DOHH2 (cell line): ENCODE data around the gene PTRHD1.

Source experiments
- H3F3A ChIP-seq: fragments of 200-600 bp; sonication (generic), shearing (Covaris generic); 2 replicates; pipeline ENCODE4 v1.6.0; 2016; ENCODE audit warnings: antibody characterized with exemption, mild to moderate bottlenecking; ENCODE audit not compliant: control insufficient read depth, insufficient read depth
- H3K27ac ChIP-seq: fragments of 200-600 bp; sonication (generic); 2 replicates; pipeline ENCODE4 v1.5.1; 2014; ENCODE audit warnings: low read depth, mild to moderate bottlenecking, low read length, moderate library complexity
- H3K27me3 ChIP-seq: fragments of 200-600 bp; sonication (generic); 2 replicates; pipeline ENCODE4 v1.6.1; 2014; ENCODE audit warnings: mild to moderate bottlenecking, low read length, mixed read lengths; ENCODE audit not compliant: control insufficient read depth
- H3K36me3 ChIP-seq: fragments of 200-600 bp; sonication (generic); 2 replicates; pipeline ENCODE4 v1.6.1; 2014; ENCODE audit warnings: mild to moderate bottlenecking, low read length, moderate library complexity, mixed read lengths; ENCODE audit not compliant: control insufficient read depth
- H3K4me1 ChIP-seq: fragments of 200-600 bp; sonication (generic); 2 replicates; pipeline ENCODE4 v1.6.1; 2014; ENCODE audit warnings: mild to moderate bottlenecking, low read length, mixed read lengths; ENCODE audit not compliant: control insufficient read depth
- H3K4me2 ChIP-seq: fragments of 200-600 bp; sonication (generic); 2 replicates; pipeline ENCODE4 v1.6.0; 2014; ENCODE audit warnings: mild to moderate bottlenecking, low read length, moderate library complexity
- H3K4me3 ChIP-seq: fragments of 200-600 bp; sonication (generic); 2 replicates; pipeline ENCODE4 v1.5.1; 2014; ENCODE audit warnings: mild to moderate bottlenecking, low read length, mixed read lengths
- H3K79me2 ChIP-seq: fragments of 200-600 bp; sonication (generic); 2 replicates; pipeline ENCODE4 v1.6.1; 2014; ENCODE audit warnings: mild to moderate bottlenecking, low read length, mixed read lengths; ENCODE audit not compliant: control insufficient read depth
- H3K9me2 ChIP-seq: fragments of 200-600 bp; sonication (generic); replicated peaks from 2 replicates; pipeline ENCODE4 v1.6.1; 2014; ENCODE audit warnings: mild to moderate bottlenecking, low read length, mixed read lengths; ENCODE audit not compliant: control insufficient read depth
- H3K9me3 ChIP-seq: fragments of 200-600 bp; sonication (generic); 2 replicates; pipeline ENCODE4 v1.6.1; 2014; ENCODE audit warnings: antibody characterized with exemption, low read length, mixed read lengths; ENCODE audit not compliant: control insufficient read depth, insufficient read depth
- H4K20me1 ChIP-seq: fragments of 200-600 bp; sonication (generic); 2 replicates; pipeline ENCODE4 v1.6.0; 2014; ENCODE audit warnings: low read depth, mild to moderate bottlenecking, antibody characterized with exemption, low read length, moderate library complexity; ENCODE audit not compliant: control insufficient read depth, insufficient read depth
- EZH2phosphoT487 ChIP-seq: fragments of 200-600 bp; sonication (generic); IDR thresholded peaks from 2 replicates; pipeline ENCODE4 v1.6.1; 2017; ENCODE audit warnings: borderline replicate concordance, mild to moderate bottlenecking, antibody characterized with exemption, low read length, moderate library complexity, mixed read lengths
- TF ChIP-seq, protein P1 (sequence below): fragments of 200-600 bp; sonication (generic); IDR thresholded peaks from one replicate; pipeline ENCODE4 v1.5.1; 2014; ENCODE audit warnings: antibody characterized with exemption, mild to moderate bottlenecking, low read depth, low read length; ENCODE audit not compliant: poor library complexity, severe bottlenecking

PTRHD1 gene

GRCh38 chr2:24816404-24816803, 23.2 kb upstream of the PTRHD1 start:
- Histone ChIP-seq H3K9me3 (no peaks in the 10 kb centered on the region), H3K4me1 (no peaks in the 10 kb centered on the region), H3K36me3 (peaks cover 94% of the 10 kb centered on the region), H3K79me2 (peaks cover 33% of the 10 kb centered on the region), H3K4me3 (no peak overlapping the region), H4K20me1 (peaks cover 6% of the 10 kb centered on the region; the same call in 1 of the 2 replicates), H3K4me2 (no peak overlapping the region), H3K9me2 (no peaks in the 10 kb centered on the region), H3K27me3 (no peaks in the 10 kb centered on the region), H3F3A (peaks cover 10% of the 10 kb centered on the region), H3K27ac (no peak overlapping the region)
- TF ChIP-seq, protein P1, sequence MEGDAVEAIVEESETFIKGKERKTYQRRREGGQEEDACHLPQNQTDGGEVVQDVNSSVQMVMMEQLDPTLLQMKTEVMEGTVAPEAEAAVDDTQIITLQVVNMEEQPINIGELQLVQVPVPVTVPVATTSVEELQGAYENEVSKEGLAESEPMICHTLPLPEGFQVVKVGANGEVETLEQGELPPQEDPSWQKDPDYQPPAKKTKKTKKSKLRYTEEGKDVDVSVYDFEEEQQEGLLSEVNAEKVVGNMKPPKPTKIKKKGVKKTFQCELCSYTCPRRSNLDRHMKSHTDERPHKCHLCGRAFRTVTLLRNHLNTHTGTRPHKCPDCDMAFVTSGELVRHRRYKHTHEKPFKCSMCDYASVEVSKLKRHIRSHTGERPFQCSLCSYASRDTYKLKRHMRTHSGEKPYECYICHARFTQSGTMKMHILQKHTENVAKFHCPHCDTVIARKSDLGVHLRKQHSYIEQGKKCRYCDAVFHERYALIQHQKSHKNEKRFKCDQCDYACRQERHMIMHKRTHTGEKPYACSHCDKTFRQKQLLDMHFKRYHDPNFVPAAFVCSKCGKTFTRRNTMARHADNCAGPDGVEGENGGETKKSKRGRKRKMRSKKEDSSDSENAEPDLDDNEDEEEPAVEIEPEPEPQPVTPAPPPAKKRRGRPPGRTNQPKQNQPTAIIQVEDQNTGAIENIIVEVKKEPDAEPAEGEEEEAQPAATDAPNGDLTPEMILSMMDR = no peak
- TF ChIP-seq EZH2phosphoT487 = no peak

DNA sequence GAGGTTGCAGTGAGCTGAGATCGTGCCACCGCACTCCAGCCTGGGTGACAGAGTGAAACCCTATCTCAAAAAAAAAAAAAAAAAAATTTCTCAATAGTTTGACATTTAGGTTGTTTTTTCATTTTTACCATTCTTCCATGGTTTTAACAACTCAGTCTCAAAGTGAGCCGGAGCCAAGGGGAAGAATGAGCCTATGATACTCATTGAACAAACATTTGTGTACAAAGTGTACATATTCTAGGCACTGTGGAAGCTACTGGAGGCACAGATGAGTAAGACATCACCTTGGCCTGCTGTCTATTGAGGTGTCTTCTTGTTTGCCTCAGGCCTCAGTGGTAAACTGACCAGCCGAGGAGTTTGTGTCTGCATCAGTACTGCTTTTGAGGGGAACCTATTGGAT, 22.0 kb upstream of the PTRHD1 start:
- Histone ChIP-seq H3K36me3 (peaks cover 82% of the 10 kb centered on the region), H4K20me1 (peaks cover 6% of the 10 kb centered on the region; the same call in 1 of the 2 replicates), H3K4me1 (no peaks in the 10 kb centered on the region), H3K9me2 (no peaks in the 10 kb centered on the region), H3F3A (peaks cover 10% of the 10 kb centered on the region), H3K9me3 (no peaks in the 10 kb centered on the region), H3K79me2 (peaks cover 42% of the 10 kb centered on the region), H3K4me2 (no peak overlapping the region), H3K4me3 (no peak overlapping the region), H3K27ac (no peak overlapping the region), H3K27me3 (no peaks in the 10 kb centered on the region)
- TF ChIP-seq, protein P1 = no peak
- TF ChIP-seq EZH2phosphoT487 = no peak

DNA sequence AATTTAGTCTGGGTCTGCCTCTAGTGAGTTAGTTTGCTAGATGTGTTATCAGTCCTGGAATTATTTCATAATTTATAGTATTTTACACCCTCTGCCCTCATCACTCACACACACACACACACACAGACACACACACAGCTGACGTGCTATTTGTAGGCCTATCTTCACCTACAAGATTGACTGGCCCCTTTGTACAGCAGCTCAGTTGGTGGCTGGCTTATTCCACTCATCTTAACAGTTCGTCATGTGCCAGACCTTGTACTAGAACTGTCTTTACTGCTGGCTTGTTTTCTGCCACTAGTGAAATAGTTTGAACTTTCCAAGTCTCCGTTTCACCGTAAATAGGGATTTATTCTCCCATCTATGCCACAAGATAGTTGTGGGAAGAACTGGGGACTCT, 21.3 kb upstream of the PTRHD1 start:
- H3K9me2 ChIP-seq = no peaks in the 10 kb centered on the region
- TF ChIP-seq, protein P1 = no peak
- H3K36me3 ChIP-seq = peaks cover 80% of the 10 kb centered on the region

More for the DNA sequence above, 21.3 kb upstream of the PTRHD1 start:
- Histone ChIP-seq H3K4me2 (no peak overlapping the region), H3K27ac (no peak overlapping the region), H4K20me1 (peaks cover 6% of the 10 kb centered on the region; the same call in 1 of the 2 replicates), H3F3A (peaks cover 10% of the 10 kb centered on the region), H3K27me3 (no peaks in the 10 kb centered on the region), H3K79me2 (peaks cover 48% of the 10 kb centered on the region), H3K4me3 (no peak overlapping the region), H3K9me3 (no peaks in the 10 kb centered on the region), H3K4me1 (no peaks in the 10 kb centered on the region)
